H9 (cell line): ENCODE data around the gene THRB. TPM values are rescaled to one million over a fixed set of nuclear protein-coding genes. Genes with fewer than 3 reads are reported as not detected.
"Not testable (repeated sequence)": the region's sequence is repeated elsewhere in the genome, so short reads cannot be mapped to it uniquely, and the experiment has no call there.

Source experiments
- DNase-seq: peaks from one replicate; pipeline ENCODE4 v3.0.0-alpha.2; 2017
- H2AFZ ChIP-seq: one replicate; pipeline ENCODE4 v1.6.1; 2013; ENCODE audit warnings: mild to moderate bottlenecking, low read length, control low read depth, moderate library complexity
- H2AK5ac ChIP-seq: 2 replicates; pipeline ENCODE4 v1.6.1; 2013; ENCODE audit warnings: low read length, control low read depth, mixed read lengths; ENCODE audit not compliant: insufficient read length
- H2BK120ac ChIP-seq: one replicate; pipeline ENCODE4 v1.6.1; 2013; ENCODE audit warnings: low read depth, mild to moderate bottlenecking, low read length, control low read depth, inconsistent platforms; ENCODE audit not compliant: poor library complexity, severe bottlenecking
- H2BK12ac ChIP-seq: 2 replicates; pipeline ENCODE4 v1.6.1; 2013; ENCODE audit warnings: low read length, control low read depth, mixed read lengths, low read depth; ENCODE audit not compliant: insufficient read length
- H2BK15ac ChIP-seq: 2 replicates; pipeline ENCODE4 v1.6.1; 2013; ENCODE audit warnings: low read depth, low read length, control low read depth
- H2BK20ac ChIP-seq: one replicate; pipeline ENCODE4 v1.6.1; 2013; ENCODE audit warnings: low read depth, mild to moderate bottlenecking, low read length, control low read depth, inconsistent platforms; ENCODE audit not compliant: poor library complexity, severe bottlenecking
- H2BK5ac ChIP-seq: 2 replicates; pipeline ENCODE4 v1.6.1; 2013; ENCODE audit warnings: low read length, control low read depth, mixed read lengths; ENCODE audit not compliant: insufficient read length
- H3K14ac ChIP-seq: 2 replicates; pipeline ENCODE4 v1.6.1; 2013; ENCODE audit warnings: low read length, control low read depth; ENCODE audit not compliant: insufficient read depth
- H3K18ac ChIP-seq: 2 replicates; pipeline ENCODE4 v1.6.1; 2013; ENCODE audit warnings: low read depth, mild to moderate bottlenecking, mixed read lengths, low read length, control low read depth; ENCODE audit not compliant: insufficient read length
- H3K23ac ChIP-seq: 2 replicates; pipeline ENCODE4 v1.6.1; 2013; ENCODE audit warnings: low read length, control low read depth, mixed read lengths, low read depth; ENCODE audit not compliant: insufficient read length
- H3K23me2 ChIP-seq: 2 replicates; pipeline ENCODE4 v1.6.1; 2013; ENCODE audit warnings: low read depth, mild to moderate bottlenecking, mixed read lengths, low read length, control low read depth; ENCODE audit not compliant: insufficient read length, poor library complexity, severe bottlenecking
- H3K27ac ChIP-seq: 2 replicates; pipeline ENCODE4 v1.5.1; 2013; ENCODE audit warnings: low read length, control low read depth, mixed read lengths, low read depth; ENCODE audit not compliant: insufficient read length
- H3K27me3 ChIP-seq: 2 replicates; pipeline ENCODE4 v1.6.1; 2013; ENCODE audit warnings: low read length, control low read depth, inconsistent platforms; ENCODE audit not compliant: insufficient read depth
- H3K4ac ChIP-seq: 2 replicates; pipeline ENCODE4 v1.6.1; 2013; ENCODE audit warnings: low read depth, mild to moderate bottlenecking, control low read depth, inconsistent platforms, low read length, moderate library complexity
- H3K4me1 ChIP-seq: 2 replicates; pipeline ENCODE4 v1.6.1; 2013; ENCODE audit warnings: low read length, control low read depth, inconsistent platforms; ENCODE audit not compliant: insufficient read depth
- H3K4me2 ChIP-seq: 2 replicates; pipeline ENCODE4 v1.6.1; 2013; ENCODE audit warnings: low read length, control low read depth, mixed read lengths; ENCODE audit not compliant: insufficient read length, insufficient read depth
- H3K56ac ChIP-seq: 2 replicates; pipeline ENCODE4 v1.6.1; 2013; ENCODE audit warnings: low read depth, mild to moderate bottlenecking, mixed read lengths, low read length, control low read depth; ENCODE audit not compliant: insufficient read length
- H3K79me1 ChIP-seq: 2 replicates; pipeline ENCODE4 v1.6.1; 2013; ENCODE audit warnings: low read depth, mild to moderate bottlenecking, moderate library complexity, low read length, control low read depth, inconsistent platforms; ENCODE audit not compliant: insufficient read depth, poor library complexity, severe bottlenecking
- H3K79me2 ChIP-seq: 2 replicates; pipeline ENCODE4 v1.6.1; 2013; ENCODE audit warnings: low read length, control low read depth, inconsistent platforms; ENCODE audit not compliant: insufficient read depth
- H3K9ac ChIP-seq: 2 replicates; pipeline ENCODE4 v1.6.1; 2013; ENCODE audit warnings: low read length, control low read depth, mixed read lengths; ENCODE audit not compliant: insufficient read length; ENCODE audit errors: extremely low read depth
- H3K9me3 ChIP-seq: one replicate; pipeline ENCODE4 v1.6.1; 2013; ENCODE audit warnings: low read depth, low read length, inconsistent platforms; ENCODE audit not compliant: control insufficient read depth
- H3T11ph ChIP-seq: one replicate; pipeline ENCODE4 v1.6.1; 2013; ENCODE audit warnings: mild to moderate bottlenecking, low read length, control low read depth, inconsistent platforms
- H4K20me1 ChIP-seq: one replicate; pipeline ENCODE4 v1.6.1; 2013; ENCODE audit not compliant: control insufficient read depth, insufficient read length, insufficient read depth
- H4K5ac ChIP-seq: 2 replicates; pipeline ENCODE4 v1.6.1; 2013; ENCODE audit warnings: low read depth, mild to moderate bottlenecking, mixed read lengths, low read length, control low read depth; ENCODE audit not compliant: insufficient read length
- H4K8ac ChIP-seq: replicated peaks from 2 replicates; pipeline ENCODE4 v1.6.1; 2013; ENCODE audit warnings: low read length, control low read depth, mixed read lengths, low read depth; ENCODE audit not compliant: insufficient read length
- H4K91ac ChIP-seq: 2 replicates; pipeline ENCODE4 v1.6.1; 2013; ENCODE audit warnings: low read depth, mild to moderate bottlenecking, moderate library complexity, mixed read lengths, low read length, control low read depth; ENCODE audit not compliant: insufficient read length
- H3K27ac Mint-ChIP-seq, 3 experiments: 2 replicates in 2 of 3; 3 replicates in 1 of 3; pipeline ENCODE4 v1.8.0; 2020 to 2021; ENCODE audit warnings: mixed read lengths in 3 of 3, mild to moderate bottlenecking in 1 of 3, moderate library complexity in 1 of 3
- H3K27me3 Mint-ChIP-seq: 2 replicates; pipeline ENCODE4 v1.8.0; 2021; ENCODE audit warnings: low read depth, mild to moderate bottlenecking, moderate library complexity, mixed read lengths
- H3K36me3 Mint-ChIP-seq, 3 experiments: 2 replicates in 2 of 3; 3 replicates in 1 of 3; pipeline ENCODE4 v1.8.0; 2020 to 2021; ENCODE audit warnings: low read depth in 3 of 3, mixed read lengths in 3 of 3; ENCODE audit not compliant: insufficient read depth in 1 of 3
- H3K4me1 Mint-ChIP-seq, 2 experiments: 2 replicates each; pipeline ENCODE4 v1.8.0; 2020; ENCODE audit warnings: mixed read lengths in 2 of 2
- H3K4me3 Mint-ChIP-seq, 2 experiments: 2 replicates in 1 of 2; 3 replicates in 1 of 2; pipeline ENCODE4 v1.8.0; 2020 to 2021; ENCODE audit warnings: mild to moderate bottlenecking in 2 of 2, mixed read lengths in 2 of 2, moderate library complexity in 1 of 2
- H3K9me3 Mint-ChIP-seq, 2 experiments: 2 replicates in 1 of 2; 3 replicates in 1 of 2; pipeline ENCODE4 v1.8.0; 2020; ENCODE audit warnings: mild to moderate bottlenecking in 2 of 2, mixed read lengths in 2 of 2, moderate library complexity in 1 of 2
- CTCF ChIP-seq: fragments of 200-600 bp; sonication (generic); conservative IDR thresholded peaks from 3 replicates; pipeline ENCODE4 v1.8.0; 2021; ENCODE audit warnings: antibody characterized with exemption, mild to moderate bottlenecking
- WGBS: extraction: QIAGEN DNeasy Blood & Tissue Kit; methylation state at CpG from one replicate; pipeline ENCODE4 v1.1.7; 2013; ENCODE audit warnings: missing lambda C conversion rate, low lambda C conversion rate, mixed read lengths; ENCODE audit not compliant: insufficient read length; ENCODE audit errors: extremely low coverage; 5-methylcytosine and 5-hydroxymethylcytosine counted together
- total RNA-seq: library from RNA; stranded (reverse); gene quantifications from 2 replicates; pipeline ENCODE4 v1.2.1, GENCODE V29; 2021

The THRB gene
- total RNA-seq, 1 experiment from 2014 or later, result 8.6 TPM

DNA sequence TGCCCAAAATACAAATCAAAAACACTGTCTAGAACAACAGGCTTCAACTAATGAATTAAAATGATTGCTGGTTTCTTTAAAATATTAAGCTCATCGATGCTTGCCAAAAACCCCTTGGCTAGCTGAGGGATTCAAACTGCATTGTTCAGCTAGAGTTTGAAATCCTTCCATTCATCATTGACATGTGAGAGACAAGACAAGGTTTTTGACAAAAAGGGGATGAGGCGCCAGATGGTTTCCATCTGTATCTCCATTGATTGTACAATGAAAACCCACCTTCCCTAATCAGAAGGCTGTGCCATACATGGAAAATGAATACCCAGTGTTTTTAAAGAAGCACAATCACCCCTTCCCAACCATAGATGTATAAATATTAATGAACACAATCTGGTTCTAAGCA is 67.8 kb downstream of the THRB start:
- H3K4ac ChIP-seq, result no peak overlapping the region
- no peak overlapping the region for H3K23ac ChIP-seq
- no peak overlapping the region for H2AFZ ChIP-seq
- no peaks in the 10 kb centered on the region for H3K27me3 Mint-ChIP-seq
- 0 out of 7 replicates have a peak, but pooled peaks cover 0 to 7% (median 0%) of the 10 kb centered on the region in 3 experiments for H3K36me3 Mint-ChIP-seq
- no peak overlapping the region for H3K18ac ChIP-seq
- H3K27ac Mint-ChIP-seq, result no peak overlapping the region
- H3K14ac ChIP-seq, result no peak overlapping the region
- H2BK20ac ChIP-seq, result no peak overlapping the region
- H3T11ph ChIP-seq, result no peak overlapping the region
- H3K79me2 ChIP-seq, result no peaks in the 10 kb centered on the region
- H2BK12ac ChIP-seq, result no peak overlapping the region
- H3K27me3 ChIP-seq, result no peaks in the 10 kb centered on the region
- H2BK15ac ChIP-seq, result no peak overlapping the region
- H4K5ac ChIP-seq, result no peak overlapping the region
- H3K56ac ChIP-seq, result no peak overlapping the region
- no peak overlapping the region for H4K8ac ChIP-seq
- H3K23me2 ChIP-seq, result no peaks in the 10 kb centered on the region
- no peaks in the 10 kb centered on the region for H3K4me1 ChIP-seq
- H3K27ac ChIP-seq, result no peak overlapping the region
- no peak overlapping the region for H3K4me3 Mint-ChIP-seq
- H3K9me3 ChIP-seq, result no peaks in the 10 kb centered on the region
- H3K4me1 Mint-ChIP-seq, result no peaks in the 10 kb centered on the region
- H3K9ac ChIP-seq, result no peak overlapping the region
- H2AK5ac ChIP-seq, result no peak overlapping the region
- H2BK5ac ChIP-seq, result no peak overlapping the region
- DNase-seq, result no peak
- no peaks in the 10 kb centered on the region for H3K79me1 ChIP-seq
- H4K91ac ChIP-seq, result no peak overlapping the region
- no peak for TF ChIP-seq CTCF
- H2BK120ac ChIP-seq, result no peak overlapping the region
- H3K4me2 ChIP-seq, result no peak overlapping the region
- no peaks in the 10 kb centered on the region for H3K9me3 Mint-ChIP-seq
- WGBS, result no CpG with 5 or more reads among the region's 2 CpGs
- no peaks in the 10 kb centered on the region for H4K20me1 ChIP-seq

- H3K79me2 ChIP-seq, H3K56ac ChIP-seq, H3K4me2 ChIP-seq, H3K79me1 ChIP-seq, H4K91ac ChIP-seq, H4K8ac ChIP-seq, H3K27me3 ChIP-seq, H3K9me3 ChIP-seq, H3K9ac ChIP-seq, H3K27me3 Mint-ChIP-seq, H2BK12ac ChIP-seq, H4K20me1 ChIP-seq, H3K4me1 Mint-ChIP-seq, H3K14ac ChIP-seq, H2AK5ac ChIP-seq, H3K27ac ChIP-seq, H2BK120ac ChIP-seq, H2BK20ac ChIP-seq, H3K36me3 Mint-ChIP-seq, DNase-seq, H3K23me2 ChIP-seq, H3K27ac Mint-ChIP-seq, H3K4ac ChIP-seq, H3K4me3 Mint-ChIP-seq, H3K9me3 Mint-ChIP-seq, H3T11ph ChIP-seq, H2AFZ ChIP-seq, H3K23ac ChIP-seq, H3K18ac ChIP-seq, H3K4me1 ChIP-seq, H2BK15ac ChIP-seq, H4K5ac ChIP-seq, H2BK5ac ChIP-seq: not testable (repeated sequence)
- no CpG with 5 or more reads among the region's 1 CpG for WGBS
These were observed 73.8 kb downstream of the THRB start for GRCh38 chr3:24420829-24421228.
